HG03575 (cell line): Measurements from ENCODE around the gene DNER.
"Not testable (repeated sequence)": the region's sequence is repeated elsewhere in the genome, so short reads cannot be mapped to it uniquely, and the experiment has no call there.

Source experiments
- ATAC-seq: cut with Tn5 transposase; IDR thresholded peaks from one replicate; pipeline ENCODE4 v1.9.1; 2021; ENCODE audit not compliant: unreplicated experiment, insufficient number of reproducible peaks, low FRiP score; ENCODE audit errors: extremely low read depth

DNER gene

DNA sequence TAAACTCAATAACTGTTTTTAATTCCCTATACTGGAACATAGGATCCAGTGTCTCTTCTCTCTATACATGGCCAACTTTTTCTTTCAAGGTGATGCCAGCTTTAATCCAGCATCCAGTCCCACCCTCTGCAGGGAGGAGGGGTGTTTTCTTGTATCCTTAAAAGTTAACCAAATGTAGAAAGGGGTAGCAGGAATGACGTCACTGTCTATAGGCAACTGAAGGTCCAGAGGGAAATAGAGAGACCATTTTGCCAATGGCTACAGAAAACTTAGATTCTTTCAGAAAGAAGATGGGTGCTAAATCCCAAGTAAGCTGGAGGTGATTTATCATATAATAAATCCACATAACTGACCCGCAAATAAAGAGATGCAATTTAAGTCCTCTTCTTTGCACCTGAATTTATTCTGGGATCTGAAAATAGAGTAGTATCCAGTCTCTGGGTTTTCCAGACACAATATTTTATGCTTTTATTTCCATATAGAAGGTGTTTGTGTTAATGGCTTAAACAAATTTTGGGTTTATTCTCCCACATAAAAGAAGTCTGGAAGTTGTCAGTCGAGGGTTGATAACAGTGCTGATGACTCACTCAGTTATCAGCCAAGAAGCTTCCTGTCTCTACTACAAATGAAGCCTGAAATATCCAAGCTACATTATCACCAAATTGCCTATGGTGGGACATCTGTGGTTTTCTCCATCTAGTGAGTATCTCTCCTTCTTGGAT lies 5.7 kb upstream of the DNER start:
- ATAC-seq: no peak

DNA sequence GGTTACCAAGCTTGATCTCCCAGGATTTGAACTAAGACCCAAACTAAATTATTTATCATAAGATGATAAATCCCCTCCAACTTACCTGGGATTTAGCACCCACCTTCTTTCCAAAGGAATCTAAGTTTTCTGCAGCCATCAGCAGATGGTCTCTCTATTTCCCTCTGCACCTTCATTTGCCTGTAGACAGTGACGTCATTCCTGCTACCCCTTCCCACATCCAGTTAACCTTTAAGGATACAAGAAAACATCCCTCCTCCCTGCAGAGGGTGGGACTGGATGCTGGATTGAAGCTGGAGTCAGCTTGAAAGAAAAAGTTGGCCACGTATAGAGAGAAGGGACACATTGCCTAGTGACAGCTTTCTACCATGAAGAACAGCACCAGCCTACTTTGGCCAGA lies 3.7 kb upstream of the DNER start:
- no peak for ATAC-seq

GRCh38 chr2:229715895-229716507 lies 1.6 kb upstream of the DNER start:
- no peak for ATAC-seq

- no peak for ATAC-seq
Measured at GRCh38 chr2:229714736-229715541, 584 bp upstream of the DNER start.

- no peak for ATAC-seq
Measured at GRCh38 chr2:229713371-229714079, 830 bp downstream of the DNER start.

- no peak for ATAC-seq
Measured at GRCh38 chr2:229712136-229712535, 2.2 kb downstream of the DNER start.

- no peak for ATAC-seq
Measured at GRCh38 chr2:229708335-229708734, 6.0 kb downstream of the DNER start.

- ATAC-seq: no peak
Measured at GRCh38 chr2:229703909-229704630, 10.3 kb downstream of the DNER start.

DNA sequence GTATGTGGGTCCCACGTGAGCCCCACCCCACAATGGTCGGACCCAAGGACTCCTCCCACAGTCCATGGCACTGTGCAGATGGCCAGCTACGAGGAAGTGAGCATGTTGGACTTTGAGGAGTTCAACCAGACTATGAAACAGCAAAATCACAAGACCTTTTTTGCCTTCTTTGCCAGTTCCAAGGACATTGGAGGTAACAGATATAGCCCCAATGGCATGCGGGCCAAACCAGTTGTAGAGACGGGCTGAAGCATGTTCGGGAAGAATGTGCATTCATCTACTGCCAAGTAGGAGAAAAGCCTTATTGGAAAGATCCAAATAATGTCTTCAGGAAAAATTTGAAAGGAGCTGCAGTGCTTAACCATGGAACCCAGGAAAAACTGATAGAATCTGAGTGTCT lies 12.6 kb downstream of the DNER start:
- ATAC-seq: no peak

DNA sequence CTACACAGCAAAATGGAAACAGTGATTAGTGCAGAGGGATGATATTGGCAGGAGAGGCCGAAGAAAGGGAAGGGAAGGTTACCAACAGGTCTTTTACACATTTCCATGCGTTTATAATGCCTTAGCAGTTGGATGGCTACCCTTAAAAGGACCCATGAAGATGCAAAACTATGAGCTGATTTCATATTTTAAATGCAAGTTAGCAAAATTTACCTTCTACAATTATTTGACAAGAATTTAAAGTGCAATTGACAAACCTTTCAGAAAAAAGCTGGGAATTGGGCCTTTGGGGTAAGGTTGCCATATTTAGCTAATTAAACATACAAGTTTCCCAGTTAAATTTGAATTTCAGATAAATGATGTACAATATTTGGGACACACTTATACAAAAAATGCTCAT lies 13.3 kb downstream of the DNER start:
- ATAC-seq: no peak

- no peak for ATAC-seq
Measured at GRCh38 chr2:229695961-229696360, 18.4 kb downstream of the DNER start.

GRCh38 chr2:229693845-229694244 lies 20.5 kb downstream of the DNER start:
- ATAC-seq: not testable (repeated sequence)

GRCh38 chr2:229691631-229692030 lies 22.7 kb downstream of the DNER start:
- ATAC-seq: no peak

DNA sequence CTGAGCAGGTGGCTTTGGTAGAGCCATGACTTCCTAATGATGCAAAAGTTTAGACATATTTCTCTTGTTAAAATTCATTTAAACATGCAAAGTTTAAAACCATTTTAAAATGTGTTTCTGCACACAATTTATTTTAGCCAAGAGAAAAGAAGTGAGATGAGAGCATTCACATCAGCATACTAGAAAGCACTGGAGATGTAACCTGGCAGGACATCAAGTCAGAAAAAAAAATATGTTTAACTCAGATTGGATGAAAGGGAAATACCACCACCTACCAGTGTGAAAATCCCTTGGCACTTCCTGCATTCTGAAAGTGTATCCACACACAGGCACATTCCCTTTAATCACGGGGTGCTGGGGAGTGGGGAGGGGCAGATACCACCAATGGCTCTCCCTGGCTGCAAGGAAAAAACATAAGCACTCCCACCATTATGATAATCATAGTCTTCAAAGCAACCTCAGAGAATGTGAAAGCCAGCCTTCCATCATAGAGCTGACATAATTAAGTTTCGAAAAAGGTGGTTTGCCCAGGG lies 25.0 kb downstream of the DNER start:
- ATAC-seq: no peak

DNA sequence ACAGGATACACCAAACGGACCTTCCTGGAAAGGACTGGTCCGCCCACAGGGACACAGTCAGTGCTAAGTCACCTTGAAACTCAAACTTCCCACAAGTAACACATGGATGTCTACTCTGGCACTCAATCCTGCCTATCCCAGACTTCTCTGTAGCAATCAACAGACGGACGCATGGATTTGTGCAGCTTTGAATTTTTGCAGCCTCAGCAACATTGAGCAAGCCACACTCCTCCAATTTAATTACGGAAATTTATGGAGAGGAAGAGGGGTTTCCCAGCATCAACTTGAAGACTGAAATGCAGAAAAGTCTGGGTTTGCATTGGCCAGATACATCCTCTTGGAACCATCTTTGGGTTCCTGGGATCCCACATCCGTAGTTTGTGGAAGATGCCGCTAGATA lies 26.2 kb downstream of the DNER start:
- no peak for ATAC-seq

DNA sequence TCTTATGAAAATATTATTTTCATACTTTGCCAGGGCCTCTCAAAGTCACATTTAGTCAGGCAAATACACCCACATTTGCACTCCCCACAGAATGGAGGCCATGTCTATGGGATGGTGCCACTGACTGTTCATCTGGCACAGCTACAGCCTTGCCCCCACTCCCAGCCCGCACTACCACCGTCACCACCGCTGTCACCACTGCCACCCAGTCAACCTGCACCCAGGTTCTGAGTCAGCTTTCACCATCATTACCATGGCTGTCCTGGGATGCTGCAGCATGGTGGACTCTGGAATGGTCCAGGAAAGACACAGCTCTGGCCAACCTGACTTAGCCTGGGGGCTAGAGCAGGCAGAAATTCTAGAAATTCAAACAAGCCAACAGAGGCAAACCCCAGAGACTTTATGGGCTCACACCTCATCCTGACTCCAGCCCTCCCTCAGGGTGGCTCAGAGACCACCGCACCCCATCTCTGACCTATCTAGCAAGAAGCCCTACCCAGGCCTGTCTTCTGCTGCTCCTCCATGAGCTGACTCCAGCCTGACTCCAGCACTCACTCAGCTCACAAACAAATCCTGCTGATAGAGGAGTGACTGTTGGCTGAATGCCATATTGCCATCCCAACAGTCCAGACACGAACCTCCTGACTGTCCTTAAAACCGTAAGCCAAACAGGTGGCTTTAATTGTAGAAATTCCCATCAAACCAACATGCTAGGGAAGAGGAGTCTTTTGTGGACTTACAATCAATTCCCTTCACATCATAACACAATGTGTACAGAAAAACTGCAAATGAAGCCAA lies 28.0 kb downstream of the DNER start:
- ATAC-seq: no peak

- no peak for ATAC-seq
Measured at GRCh38 chr2:229684942-229685562, 29.3 kb downstream of the DNER start.
